Measurements from ENCODE around the gene HOXA6. TPM values are rescaled to one million over a fixed set of nuclear protein-coding genes. Genes with fewer than 3 reads are reported as not detected.

HOXA6 gene
- total and polyA plus RNA-seq, 2 donors (not counting 1 experiment from before 2014, with no cell fraction given): 1.2 to 3.6 TPM

DNA sequence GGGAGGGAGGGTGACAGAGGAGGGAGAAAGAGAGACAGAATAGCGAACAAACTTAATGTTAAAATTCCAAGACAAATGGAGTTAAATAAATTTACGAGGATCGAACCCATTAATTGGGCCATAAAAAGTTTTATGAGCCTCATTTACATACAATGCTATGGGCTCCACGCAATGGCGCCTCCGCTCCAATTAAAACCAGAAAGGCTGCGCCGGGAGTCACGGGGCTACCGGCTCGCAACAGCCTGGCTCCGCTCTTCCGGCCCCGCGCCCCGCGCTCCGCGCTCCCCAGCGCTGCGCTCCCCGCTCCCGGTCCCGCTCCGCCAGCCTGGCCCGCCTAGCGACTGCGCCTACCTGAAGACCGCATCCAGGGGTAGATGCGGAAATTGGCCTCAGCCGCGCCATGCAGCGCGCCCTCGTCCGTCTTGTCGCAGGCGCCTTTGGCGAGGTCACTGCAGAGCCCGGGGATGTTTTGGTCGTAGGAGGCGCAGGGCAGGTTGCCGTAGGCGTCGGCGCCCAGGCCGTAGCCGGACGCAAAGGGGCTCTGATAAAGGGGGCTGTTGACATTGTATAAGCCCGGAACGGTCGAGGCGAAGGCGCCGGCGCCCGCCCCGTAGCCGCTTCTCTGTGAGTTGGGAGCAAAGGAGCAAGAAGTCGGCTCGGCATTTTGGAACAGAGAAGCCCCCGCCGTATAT is 8.4 kb upstream of the HOXA6 start:
- Histone ChIP-seq H3K4me2 (ENCODE audit: extremely low read depth, insufficient read depth, low read length) (peak overlapping the region; percentile 85), H4K20me1 (ENCODE audit: control insufficient read depth, extremely low read depth, insufficient read depth, low read length) (no peaks in the 10 kb centered on the region), H3K9ac (ENCODE audit: insufficient read depth, low read length) (peak overlapping the region; percentile 67), H3K27ac (ENCODE audit: insufficient read depth, low read length) (peak overlapping the region; percentile 63), H3K27me3 (ENCODE audit: control insufficient read depth, insufficient read depth, low read length) (no peaks in the 10 kb centered on the region), H3K4me1 (ENCODE audit: control insufficient read depth, extremely low read depth, insufficient read depth, low read length) (peaks cover 4% of the 10 kb centered on the region), H3K9me3 (ENCODE audit: control insufficient read depth, insufficient read depth, low read depth, low read length) (no peaks in the 10 kb centered on the region), H3K4me3 (replicated peaks in 1 of 4; ENCODE audit: control extremely low read depth in 1 of 4, insufficient read depth in 1 of 4, low read depth in 3 of 4, low read length in 4 of 4) (peak overlapping the region; percentile 64 to 86 (median 73)), H3K36me3 (ENCODE audit: control insufficient read depth, insufficient read depth, low read length) (no peaks in the 10 kb centered on the region), H3K79me2 (ENCODE audit: control insufficient read depth, insufficient read depth, low read length) (peaks cover 10% of the 10 kb centered on the region), H2AFZ (ENCODE audit: low read length) (peak overlapping the region; percentile 90)
- TF ChIP-seq, protein P1, sequence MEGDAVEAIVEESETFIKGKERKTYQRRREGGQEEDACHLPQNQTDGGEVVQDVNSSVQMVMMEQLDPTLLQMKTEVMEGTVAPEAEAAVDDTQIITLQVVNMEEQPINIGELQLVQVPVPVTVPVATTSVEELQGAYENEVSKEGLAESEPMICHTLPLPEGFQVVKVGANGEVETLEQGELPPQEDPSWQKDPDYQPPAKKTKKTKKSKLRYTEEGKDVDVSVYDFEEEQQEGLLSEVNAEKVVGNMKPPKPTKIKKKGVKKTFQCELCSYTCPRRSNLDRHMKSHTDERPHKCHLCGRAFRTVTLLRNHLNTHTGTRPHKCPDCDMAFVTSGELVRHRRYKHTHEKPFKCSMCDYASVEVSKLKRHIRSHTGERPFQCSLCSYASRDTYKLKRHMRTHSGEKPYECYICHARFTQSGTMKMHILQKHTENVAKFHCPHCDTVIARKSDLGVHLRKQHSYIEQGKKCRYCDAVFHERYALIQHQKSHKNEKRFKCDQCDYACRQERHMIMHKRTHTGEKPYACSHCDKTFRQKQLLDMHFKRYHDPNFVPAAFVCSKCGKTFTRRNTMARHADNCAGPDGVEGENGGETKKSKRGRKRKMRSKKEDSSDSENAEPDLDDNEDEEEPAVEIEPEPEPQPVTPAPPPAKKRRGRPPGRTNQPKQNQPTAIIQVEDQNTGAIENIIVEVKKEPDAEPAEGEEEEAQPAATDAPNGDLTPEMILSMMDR (conservative IDR thresholded peaks at IDR 0.05 in 1 of 2, IDR thresholded peaks at IDR 0.05 in 1 of 2; ENCODE audit: low read depth in 1 of 2, low read length in 2 of 2): no peak
- no peak for TF ChIP-seq EZH2 (IDR thresholded peaks at IDR 0.05; ENCODE audit: low read length, missing control alignments)
- peak in 1 of 2 donors; percentile 29 for DNase-seq (ENCODE audit: low read depth in 2 of 2)

DNA sequence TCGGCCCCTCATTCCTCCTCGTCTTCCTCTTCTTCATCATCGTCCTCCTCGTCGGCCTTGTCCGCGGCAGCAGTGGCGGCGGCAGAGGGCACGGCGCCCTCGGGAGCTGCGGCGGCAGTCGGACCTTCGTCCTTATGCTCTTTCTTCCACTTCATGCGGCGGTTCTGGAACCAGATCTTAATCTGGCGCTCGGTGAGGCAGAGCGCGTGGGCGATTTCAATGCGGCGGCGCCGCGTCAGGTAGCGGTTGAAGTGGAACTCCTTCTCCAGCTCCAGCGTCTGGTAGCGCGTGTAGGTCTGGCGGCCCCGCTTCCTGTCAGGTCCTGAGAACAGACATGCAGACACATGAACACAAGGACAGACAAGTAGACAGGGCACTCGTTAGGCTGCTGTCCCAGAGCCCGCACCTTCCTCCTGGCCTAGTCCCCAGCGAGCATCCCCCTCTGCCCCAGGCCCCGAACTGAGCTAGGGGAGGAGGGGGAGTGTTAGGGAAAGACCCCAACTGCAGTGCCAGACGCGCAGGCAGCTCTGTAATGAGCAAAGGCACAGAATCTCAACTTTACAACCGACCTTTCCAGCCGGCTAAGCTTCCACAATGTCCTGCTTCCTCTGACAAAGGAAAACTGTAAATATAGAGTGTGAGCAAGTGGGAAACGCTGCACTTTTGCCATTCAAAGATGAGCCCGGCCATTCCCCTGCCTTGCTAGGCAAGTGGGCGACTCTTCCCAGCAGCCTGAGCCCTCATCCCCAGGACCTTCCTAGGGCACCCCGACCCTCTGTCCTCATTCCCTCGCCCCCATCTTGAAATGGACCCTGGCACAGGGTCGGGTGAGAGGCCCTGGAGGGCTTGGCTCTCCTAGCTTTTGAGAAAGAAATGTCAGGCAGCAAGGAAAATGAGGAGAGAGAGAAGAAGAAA is 7.6 kb upstream of the HOXA6 start:
- no peaks in the 10 kb centered on the region for H3K27me3 ChIP-seq (ENCODE audit: control insufficient read depth, insufficient read depth, low read length)
- DNase-seq (ENCODE audit: low read depth in 2 of 2): no peak
- peak overlapping the region; percentile 33 to 86 (median 73) for H3K4me3 ChIP-seq (replicated peaks in 1 of 4; ENCODE audit: control extremely low read depth in 1 of 4, insufficient read depth in 1 of 4, low read depth in 3 of 4, low read length in 4 of 4)
- H4K20me1 ChIP-seq (ENCODE audit: control insufficient read depth, extremely low read depth, insufficient read depth, low read length): no peaks in the 10 kb centered on the region
- peak overlapping the region; percentile 85 for H3K4me2 ChIP-seq (ENCODE audit: extremely low read depth, insufficient read depth, low read length)
- H3K9me3 ChIP-seq (ENCODE audit: control insufficient read depth, insufficient read depth, low read depth, low read length): no peaks in the 10 kb centered on the region
- H3K79me2 ChIP-seq (ENCODE audit: control insufficient read depth, insufficient read depth, low read length): peaks cover 16% of the 10 kb centered on the region
- no peaks in the 10 kb centered on the region for H3K36me3 ChIP-seq (ENCODE audit: control insufficient read depth, insufficient read depth, low read length)
- no peak overlapping the region for H3K27ac ChIP-seq (ENCODE audit: insufficient read depth, low read length)
- H3K4me1 ChIP-seq (ENCODE audit: control insufficient read depth, extremely low read depth, insufficient read depth, low read length): peaks cover 4% of the 10 kb centered on the region
- H2AFZ ChIP-seq (ENCODE audit: low read length): peak overlapping the region; percentile 90
- no peak overlapping the region for H3K9ac ChIP-seq (ENCODE audit: insufficient read depth, low read length)
- TF ChIP-seq, protein P1 (conservative IDR thresholded peaks at IDR 0.05 in 1 of 2, IDR thresholded peaks at IDR 0.05 in 1 of 2; ENCODE audit: low read depth in 1 of 2, low read length in 2 of 2): no peak
- TF ChIP-seq EZH2 (IDR thresholded peaks at IDR 0.05; ENCODE audit: low read length, missing control alignments): no peak

DNA sequence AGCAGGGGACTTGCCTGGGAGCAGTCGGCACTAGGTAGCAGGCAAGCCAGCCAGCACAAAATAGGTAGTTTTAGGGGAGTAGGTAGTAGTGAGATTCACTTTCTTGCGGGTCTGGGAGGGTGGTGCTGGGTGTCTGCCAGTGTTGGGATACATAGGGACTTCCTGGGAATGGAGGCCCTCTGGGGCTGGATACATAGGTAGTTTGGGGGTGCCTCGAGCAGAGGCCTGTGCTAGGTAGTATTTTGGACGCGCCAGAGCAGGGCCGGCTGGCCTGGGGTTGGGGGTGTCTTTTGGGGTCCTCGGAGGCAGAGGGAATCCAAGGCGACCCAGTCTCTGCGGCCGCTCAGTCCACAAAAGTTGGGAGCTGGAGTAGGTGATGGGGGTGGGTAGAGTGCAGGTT is 6.8 kb upstream of the HOXA6 start:
- no peak for TF ChIP-seq EZH2 (IDR thresholded peaks at IDR 0.05; ENCODE audit: low read length, missing control alignments)
- TF ChIP-seq, protein P1 (conservative IDR thresholded peaks at IDR 0.05 in 1 of 2, IDR thresholded peaks at IDR 0.05 in 1 of 2; ENCODE audit: low read depth in 1 of 2, low read length in 2 of 2): no peak

More for the DNA sequence above, 6.8 kb upstream of the HOXA6 start:
- DNase-seq (ENCODE audit: low read depth in 2 of 2): no peak
- peaks cover 22% of the 10 kb centered on the region for H3K79me2 ChIP-seq (ENCODE audit: control insufficient read depth, insufficient read depth, low read length)
- H3K9me3 ChIP-seq (ENCODE audit: control insufficient read depth, insufficient read depth, low read depth, low read length): no peaks in the 10 kb centered on the region
- H4K20me1 ChIP-seq (ENCODE audit: control insufficient read depth, extremely low read depth, insufficient read depth, low read length): no peaks in the 10 kb centered on the region
- H3K27ac ChIP-seq (ENCODE audit: insufficient read depth, low read length): no peak overlapping the region
- H3K4me1 ChIP-seq (ENCODE audit: control insufficient read depth, extremely low read depth, insufficient read depth, low read length): peaks cover 4% of the 10 kb centered on the region
- H2AFZ ChIP-seq (ENCODE audit: low read length): no peak overlapping the region
- H3K9ac ChIP-seq (ENCODE audit: insufficient read depth, low read length): no peak overlapping the region
- H3K36me3 ChIP-seq (ENCODE audit: control insufficient read depth, insufficient read depth, low read length): no peaks in the 10 kb centered on the region
- H3K4me2 ChIP-seq (ENCODE audit: extremely low read depth, insufficient read depth, low read length): no peak overlapping the region
- H3K4me3 ChIP-seq (replicated peaks in 1 of 4; ENCODE audit: control extremely low read depth in 1 of 4, insufficient read depth in 1 of 4, low read depth in 3 of 4, low read length in 4 of 4): no peak overlapping the region
- H3K27me3 ChIP-seq (ENCODE audit: control insufficient read depth, insufficient read depth, low read length): no peaks in the 10 kb centered on the region
